Measurements from ENCODE around the gene MCM3.

Gene MCM3

GRCh38 chr6:52215787-52216186, 68.8 kb downstream of the MCM3 start:
- H3K27me3 Mint-ChIP-seq = no peaks in the 10 kb centered on the region
- H3K4me1 Mint-ChIP-seq (ENCODE audit: low read depth) = no peaks in the 10 kb centered on the region
- H3K4me3 Mint-ChIP-seq = no peak overlapping the region
- no peaks in the 10 kb centered on the region for H3K9me3 Mint-ChIP-seq
- no peak overlapping the region for H3K27ac Mint-ChIP-seq
- intact Hi-C loops (cut with micrococcal nuclease) = no loop called here
- no peaks in the 10 kb centered on the region for H3K36me3 Mint-ChIP-seq (ENCODE audit: low read depth)
